IMR-90 (cell line): ENCODE results near the gene OLFML1. TPM values are rescaled to one million over a fixed set of nuclear protein-coding genes. Genes with fewer than 3 reads are reported as not detected.

ENCODE experiments used
- ATAC-seq: fragments of 200-7000 bp; cut with Tn5 transposase; 2 replicates; pipeline ENCODE4 v1.9.1; 2020; ENCODE audit warnings: low read depth, mild to moderate bottlenecking, moderate library complexity
- BruUV-seq: library from RNA; stranded (reverse); fragments of 400-500 nt; replicated peaks from 2 replicates; lab custom pipeline; 2021; lab: Mats Ljungman, UMichigan
- CTCF ChIA-PET: fragments of 300-600 bp; formaldehyde crosslinking; extraction: SDS; loops from one replicate; lab custom pipeline; 2021; ENCODE audit warnings: antibody characterized with exemption; lab: Yijun Ruan, JAX
- POLR2A ChIA-PET: fragments of 300-600 bp; sonication (Branson Sonifier 250); formaldehyde crosslinking; loops from one replicate; lab custom pipeline; 2022; ENCODE audit warnings: antibody characterized with exemption; ENCODE audit not compliant: unreplicated experiment; lab: Charles Lee
- DNase-seq: peaks from one replicate; pipeline ENCODE4 v3.0.0; 2013
- H2AFZ ChIP-seq: replicated peaks from 2 replicates; pipeline ENCODE3; 2013; ENCODE audit warnings: low read length, mild to moderate bottlenecking; ENCODE audit not compliant: poor library complexity
- H2AK5ac ChIP-seq: 2 replicates; pipeline ENCODE4 v1.6.1; 2013; ENCODE audit warnings: low read depth, low read length, inconsistent platforms
- H2AK9ac ChIP-seq: replicated peaks from 2 replicates; pipeline ENCODE3; 2013; ENCODE audit warnings: mild to moderate bottlenecking, low read depth, low read length, moderate library complexity; ENCODE audit not compliant: poor library complexity
- H2BK120ac ChIP-seq: 2 replicates; pipeline ENCODE4 v1.6.1; 2013; ENCODE audit warnings: low read depth, low read length, inconsistent platforms
- H2BK15ac ChIP-seq: 3 replicates; pipeline ENCODE4 v1.6.1; 2013; ENCODE audit warnings: low read depth, low read length, inconsistent platforms
- H2BK20ac ChIP-seq: 2 replicates; pipeline ENCODE4 v1.6.1; 2013; ENCODE audit warnings: low read depth, mild to moderate bottlenecking, inconsistent platforms, low read length, moderate library complexity
- H2BK5ac ChIP-seq: 2 replicates; pipeline ENCODE4 v1.6.1; 2013; ENCODE audit warnings: mild to moderate bottlenecking, low read depth, low read length, inconsistent platforms; ENCODE audit not compliant: poor library complexity, severe bottlenecking
- H3K14ac ChIP-seq: replicated peaks from 2 replicates; pipeline ENCODE4 v1.6.1; 2013; ENCODE audit warnings: low read depth, low read length, inconsistent platforms
- H3K18ac ChIP-seq: 2 replicates; pipeline ENCODE4 v1.6.1; 2013; ENCODE audit warnings: low read depth, low read length, control low read depth
- H3K23ac ChIP-seq: 2 replicates; pipeline ENCODE4 v1.6.1; 2013; ENCODE audit warnings: low read depth, low read length, inconsistent platforms
- H3K27ac ChIP-seq: 2 replicates; pipeline ENCODE4 v1.5.1; 2013; ENCODE audit warnings: mild to moderate bottlenecking, control low read depth, low read length; ENCODE audit not compliant: insufficient read depth
- H3K27me3 ChIP-seq: 2 replicates; pipeline ENCODE4 v1.6.1; 2013; ENCODE audit warnings: low read length; ENCODE audit not compliant: control insufficient read depth, insufficient read depth
- H3K36me3 ChIP-seq: 2 replicates; pipeline ENCODE4 v1.6.1; 2013; ENCODE audit warnings: low read length, mixed read lengths; ENCODE audit not compliant: control insufficient read depth, insufficient read depth
- H3K4ac ChIP-seq: 2 replicates; pipeline ENCODE4 v1.6.1; 2013; ENCODE audit warnings: low read depth, low read length, inconsistent platforms
- H3K4me1 ChIP-seq: 2 replicates; pipeline ENCODE4 v1.6.1; 2013; ENCODE audit warnings: low read length, mixed read lengths; ENCODE audit not compliant: control insufficient read depth, insufficient read depth
- H3K4me2 ChIP-seq: 2 replicates; pipeline ENCODE4 v1.6.1; 2013; ENCODE audit warnings: low read depth, mild to moderate bottlenecking, control low read depth, low read length, moderate library complexity
- H3K4me3 ChIP-seq: 2 replicates; pipeline ENCODE4 v1.5.1; 2013; ENCODE audit warnings: low read depth, mild to moderate bottlenecking, control low read depth, low read length, moderate library complexity; ENCODE audit not compliant: insufficient read depth
- H3K56ac ChIP-seq: 2 replicates; pipeline ENCODE4 v1.6.1; 2013; ENCODE audit warnings: low read length, inconsistent platforms; ENCODE audit not compliant: insufficient read depth; ENCODE audit errors: extremely low read depth
- H3K79me1 ChIP-seq, 2 experiments: 2 replicates each; pipeline ENCODE4 v1.6.1; 2013; ENCODE audit warnings: low read length in 2 of 2, inconsistent platforms in 1 of 2, low read depth in 1 of 2
- H3K9ac ChIP-seq: 2 replicates; pipeline ENCODE4 v1.6.1; 2013; ENCODE audit warnings: low read depth, low read length, control low read depth
- H3K9me1 ChIP-seq: 2 replicates; pipeline ENCODE4 v1.6.1; 2013; ENCODE audit warnings: low read length, inconsistent platforms; ENCODE audit not compliant: insufficient read depth
- H3K9me3 ChIP-seq: 2 replicates; pipeline ENCODE4 v1.6.1; 2013; ENCODE audit warnings: low read length; ENCODE audit not compliant: control insufficient read depth, insufficient read depth
- H4K20me1 ChIP-seq: 2 replicates; pipeline ENCODE4 v1.6.1; 2013; ENCODE audit warnings: low read length, inconsistent platforms; ENCODE audit not compliant: insufficient read depth
- H4K5ac ChIP-seq: 2 replicates; pipeline ENCODE4 v1.6.1; 2013; ENCODE audit warnings: mild to moderate bottlenecking, low read depth, low read length, control low read depth
- H4K8ac ChIP-seq, 2 experiments: 2 replicates each; pipeline ENCODE4 v1.6.1; 2013; ENCODE audit warnings: low read depth in 2 of 2, low read length in 2 of 2, control low read depth in 1 of 2, inconsistent platforms in 1 of 2
- H4K91ac ChIP-seq: 2 replicates; pipeline ENCODE4 v1.6.1; 2013; ENCODE audit warnings: low read depth, low read length, inconsistent platforms; ENCODE audit not compliant: insufficient read depth
- CEBPB ChIP-seq: IDR thresholded peaks from 2 replicates; pipeline ENCODE4 v1.6.1; 2012; ENCODE audit warnings: low read depth, low read length, improper control_type of control experiment
- CHD1 ChIP-seq: IDR thresholded peaks from 2 replicates; pipeline ENCODE4 v1.6.1; 2012; ENCODE audit warnings: low read depth, low read length, improper control_type of control experiment
- WGBS, 2 experiments: methylation state at CpG; one replicate each; pipeline versions ENCODE4 v1.1.5 to v1.1.7; 2013; ENCODE audit warnings: missing lambda C conversion rate in 2 of 2; ENCODE audit not compliant: insufficient read length in 1 of 2; ENCODE audit errors: extremely low coverage in 2 of 2; 5-methylcytosine and 5-hydroxymethylcytosine counted together
- dilution Hi-C: fragments of 300-500 bp; cut with HindIII; formaldehyde crosslinking; loops from one replicate; pipeline ENCODE4 v1.14.3; 2018; ENCODE audit warnings: low sequenced_read_pairs; ENCODE audit not compliant: unreplicated experiment
- in situ Hi-C: fragments of 300-500 bp; cut with MboI; formaldehyde crosslinking; loops from 3 replicates; pipeline ENCODE4 v1.14.3; 2019; ENCODE audit warnings: low sequenced_read_pairs, inconsistent platforms, mixed read lengths
- intact Hi-C: fragments of 100-400 bp; cut with micrococcal nuclease; formaldehyde crosslinking; loops from 2 replicates; pipeline ENCODE4 v1.10.0; 2022
- polyA plus RNA-seq, 3 experiments: library from polyadenylated mRNA; depleted of rRNA; stranded (reverse); fragments of >200 nt; gene quantifications; 2 replicates each; pipeline ENCODE4 v1.2.3, GENCODE V29; 2012; ENCODE audit warnings: low replicate concordance in 1 of 3
- total RNA-seq: library from RNA; depleted of rRNA; stranded (reverse); fragments of >200 nt; gene quantifications from 2 replicates; pipeline ENCODE4 v1.2.3, GENCODE V29; 2012
- TF ChIP-seq, protein P1 (sequence below): conservative IDR thresholded peaks from 2 replicates; pipeline ENCODE4 v1.5.1; 2012; ENCODE audit warnings: mild to moderate bottlenecking, low read depth, low read length, improper control_type of control experiment

OLFML1 gene
- total and polyA plus RNA-seq, 2 of the 4 experiments (the other 2 are of a cell fraction) = 0.10 to 0.18 TPM

DNA sequence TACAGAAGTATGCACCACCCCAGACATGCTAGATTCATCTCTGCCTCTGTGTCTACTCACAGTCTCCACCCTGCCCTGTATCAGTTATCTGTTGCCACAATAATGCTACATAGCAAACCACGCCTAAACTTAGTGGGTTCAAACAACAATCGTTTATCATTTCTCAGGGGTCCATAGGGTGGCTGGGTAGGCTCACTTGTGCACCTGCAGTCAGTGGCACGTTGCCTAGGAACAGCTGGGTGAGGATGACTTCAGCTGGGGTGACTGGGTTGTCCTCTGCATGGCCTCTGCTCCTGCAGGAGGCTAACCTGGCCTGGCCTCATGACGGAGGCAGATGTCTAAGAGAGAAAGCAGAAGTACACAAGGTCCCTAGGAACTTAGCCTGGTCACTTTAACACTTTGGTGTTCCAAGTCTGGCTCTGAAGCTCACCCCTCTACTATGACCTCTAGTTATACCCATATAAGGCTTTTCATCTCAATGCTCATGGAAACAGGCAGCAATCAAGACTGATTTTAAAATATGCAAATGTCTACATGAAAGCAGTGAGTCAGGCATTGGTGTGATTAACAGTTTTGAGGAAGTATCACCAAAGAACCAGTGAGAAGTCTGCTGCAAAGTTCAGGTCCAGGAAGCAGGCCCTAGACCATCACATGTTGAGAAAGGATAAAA, 10.7 kb downstream of the OLFML1 start:
- DNase-seq = no peak

More for the DNA sequence above, 10.7 kb downstream of the OLFML1 start:
- Histone ChIP-seq H4K8ac (no peak overlapping the region), H3K9me1 (no peaks in the 10 kb centered on the region), H3K9me3 (no peaks in the 10 kb centered on the region), H3K18ac (no peak overlapping the region), H2BK5ac (no peak overlapping the region), H2AFZ (no peak overlapping the region), H3K4ac (no peak overlapping the region), H2AK9ac (no peak overlapping the region), H2BK20ac (no peak overlapping the region), H4K20me1 (no peaks in the 10 kb centered on the region), H3K4me2 (no peak overlapping the region), H4K5ac (no peak overlapping the region), H3K14ac (no peak overlapping the region), H3K27ac (no peak overlapping the region), H3K4me3 (no peak overlapping the region), H3K79me1 (no peaks in the 10 kb centered on the region), H3K9ac (no peak overlapping the region), H3K56ac (no peak overlapping the region), H3K4me1 (no peaks in the 10 kb centered on the region), H3K23ac (no peak overlapping the region), H3K27me3 (no peaks in the 10 kb centered on the region), H2AK5ac (no peak overlapping the region), H3K36me3 (no peaks in the 10 kb centered on the region), H2BK15ac (no peak overlapping the region), H2BK120ac (no peak overlapping the region), H4K91ac (no peak overlapping the region)
- ChIA-PET CTCF (interaction anchor here (0.5 kb wide), 1 partner anchor 15 kb away, joined by 4 read pairs; no protein-coding TSS in a partner anchor), POLR2A (no interaction called here)
- WGBS, 2 experiments = no CpG with 5 or more reads among the region's 4 CpGs
- dilution Hi-C loops = no loop called here
- TF ChIP-seq CHD1 (no peak), CEBPB (no peak)
- TF ChIP-seq, protein P1, sequence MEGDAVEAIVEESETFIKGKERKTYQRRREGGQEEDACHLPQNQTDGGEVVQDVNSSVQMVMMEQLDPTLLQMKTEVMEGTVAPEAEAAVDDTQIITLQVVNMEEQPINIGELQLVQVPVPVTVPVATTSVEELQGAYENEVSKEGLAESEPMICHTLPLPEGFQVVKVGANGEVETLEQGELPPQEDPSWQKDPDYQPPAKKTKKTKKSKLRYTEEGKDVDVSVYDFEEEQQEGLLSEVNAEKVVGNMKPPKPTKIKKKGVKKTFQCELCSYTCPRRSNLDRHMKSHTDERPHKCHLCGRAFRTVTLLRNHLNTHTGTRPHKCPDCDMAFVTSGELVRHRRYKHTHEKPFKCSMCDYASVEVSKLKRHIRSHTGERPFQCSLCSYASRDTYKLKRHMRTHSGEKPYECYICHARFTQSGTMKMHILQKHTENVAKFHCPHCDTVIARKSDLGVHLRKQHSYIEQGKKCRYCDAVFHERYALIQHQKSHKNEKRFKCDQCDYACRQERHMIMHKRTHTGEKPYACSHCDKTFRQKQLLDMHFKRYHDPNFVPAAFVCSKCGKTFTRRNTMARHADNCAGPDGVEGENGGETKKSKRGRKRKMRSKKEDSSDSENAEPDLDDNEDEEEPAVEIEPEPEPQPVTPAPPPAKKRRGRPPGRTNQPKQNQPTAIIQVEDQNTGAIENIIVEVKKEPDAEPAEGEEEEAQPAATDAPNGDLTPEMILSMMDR = no peak
- intact Hi-C loops = no loop called here
- BruUV-seq = no TSS peak
- in situ Hi-C loops = no loop called here
- no peak for ATAC-seq
